ENCODE data around the gene VAV3. TPM values are rescaled to one million over a fixed set of nuclear protein-coding genes. Genes with fewer than 3 reads are reported as not detected.

The VAV3 gene
- total and polyA plus RNA-seq, 2 donors (not counting 1 experiment from before 2014, with no cell fraction given), result not detected

- H2AFZ ChIP-seq (ENCODE audit: low read length), result no peak overlapping the region
- DNase-seq (ENCODE audit: low read depth in 2 of 2), result no peak
- no peaks in the 10 kb centered on the region for H3K79me2 ChIP-seq (ENCODE audit: control insufficient read depth, insufficient read depth, low read length)
- no peaks in the 10 kb centered on the region for H3K4me1 ChIP-seq (ENCODE audit: control insufficient read depth, extremely low read depth, insufficient read depth, low read length)
- no peak overlapping the region for H3K27ac ChIP-seq (ENCODE audit: insufficient read depth, low read length)
- H3K9ac ChIP-seq (ENCODE audit: insufficient read depth, low read length), result no peak overlapping the region
- TF ChIP-seq CTCF (conservative IDR thresholded peaks at IDR 0.05 in 1 of 2, IDR thresholded peaks at IDR 0.05 in 1 of 2; ENCODE audit: low read depth in 1 of 2, low read length in 2 of 2) (no peak), EZH2 (IDR thresholded peaks at IDR 0.05; ENCODE audit: low read length, missing control alignments) (no peak)
- no peaks in the 10 kb centered on the region for H3K36me3 ChIP-seq (ENCODE audit: control insufficient read depth, insufficient read depth, low read length)
- H3K9me3 ChIP-seq (ENCODE audit: control insufficient read depth, insufficient read depth, low read depth, low read length), result no peaks in the 10 kb centered on the region
- no peaks in the 10 kb centered on the region for H4K20me1 ChIP-seq (ENCODE audit: control insufficient read depth, extremely low read depth, insufficient read depth, low read length)
- H3K4me3 ChIP-seq (replicated peaks in 1 of 4; ENCODE audit: control extremely low read depth in 1 of 4, insufficient read depth in 1 of 4, low read depth in 3 of 4, low read length in 4 of 4), result no peak overlapping the region
- no peaks in the 10 kb centered on the region for H3K27me3 ChIP-seq (ENCODE audit: control insufficient read depth, insufficient read depth, low read length)
- no peak overlapping the region for H3K4me2 ChIP-seq (ENCODE audit: extremely low read depth, insufficient read depth, low read length)
Measured at GRCh38 chr1:107620753-107621152, 344.2 kb downstream of the VAV3 start.

- Histone ChIP-seq H3K79me2 (ENCODE audit: control insufficient read depth, insufficient read depth, low read length) (no peaks in the 10 kb centered on the region), H3K4me3 (replicated peaks in 1 of 4; ENCODE audit: control extremely low read depth in 1 of 4, insufficient read depth in 1 of 4, low read depth in 3 of 4, low read length in 4 of 4) (no peak overlapping the region), H3K36me3 (ENCODE audit: control insufficient read depth, insufficient read depth, low read length) (no peaks in the 10 kb centered on the region), H3K9me3 (ENCODE audit: control insufficient read depth, insufficient read depth, low read depth, low read length) (no peaks in the 10 kb centered on the region), H3K27me3 (ENCODE audit: control insufficient read depth, insufficient read depth, low read length) (no peaks in the 10 kb centered on the region), H2AFZ (ENCODE audit: low read length) (no peak overlapping the region), H3K27ac (ENCODE audit: insufficient read depth, low read length) (no peak overlapping the region), H4K20me1 (ENCODE audit: control insufficient read depth, extremely low read depth, insufficient read depth, low read length) (no peaks in the 10 kb centered on the region), H3K9ac (ENCODE audit: insufficient read depth, low read length) (no peak overlapping the region), H3K4me2 (ENCODE audit: extremely low read depth, insufficient read depth, low read length) (no peak overlapping the region), H3K4me1 (ENCODE audit: control insufficient read depth, extremely low read depth, insufficient read depth, low read length) (no peaks in the 10 kb centered on the region)
- DNase-seq (ENCODE audit: low read depth in 2 of 2), result no peak
- TF ChIP-seq EZH2 (IDR thresholded peaks at IDR 0.05; ENCODE audit: low read length, missing control alignments) (no peak), CTCF (conservative IDR thresholded peaks at IDR 0.05 in 1 of 2, IDR thresholded peaks at IDR 0.05 in 1 of 2; ENCODE audit: low read depth in 1 of 2, low read length in 2 of 2) (no peak)
Measured at GRCh38 chr1:107618539-107618938, 346.4 kb downstream of the VAV3 start.

- Histone ChIP-seq H2AFZ (ENCODE audit: low read length) (no peak overlapping the region), H3K27ac (ENCODE audit: insufficient read depth, low read length) (no peak overlapping the region), H3K27me3 (ENCODE audit: control insufficient read depth, insufficient read depth, low read length) (no peaks in the 10 kb centered on the region), H3K79me2 (ENCODE audit: control insufficient read depth, insufficient read depth, low read length) (no peaks in the 10 kb centered on the region), H3K9ac (ENCODE audit: insufficient read depth, low read length) (no peak overlapping the region), H3K36me3 (ENCODE audit: control insufficient read depth, insufficient read depth, low read length) (no peaks in the 10 kb centered on the region), H3K9me3 (ENCODE audit: control insufficient read depth, insufficient read depth, low read depth, low read length) (no peaks in the 10 kb centered on the region), H3K4me3 (replicated peaks in 1 of 4; ENCODE audit: control extremely low read depth in 1 of 4, insufficient read depth in 1 of 4, low read depth in 3 of 4, low read length in 4 of 4) (no peak overlapping the region), H3K4me1 (ENCODE audit: control insufficient read depth, extremely low read depth, insufficient read depth, low read length) (no peaks in the 10 kb centered on the region), H3K4me2 (ENCODE audit: extremely low read depth, insufficient read depth, low read length) (no peak overlapping the region), H4K20me1 (ENCODE audit: control insufficient read depth, extremely low read depth, insufficient read depth, low read length) (no peaks in the 10 kb centered on the region)
- TF ChIP-seq EZH2 (IDR thresholded peaks at IDR 0.05; ENCODE audit: low read length, missing control alignments) (no peak), CTCF (conservative IDR thresholded peaks at IDR 0.05 in 1 of 2, IDR thresholded peaks at IDR 0.05 in 1 of 2; ENCODE audit: low read depth in 1 of 2, low read length in 2 of 2) (no peak)
- no peak for DNase-seq (ENCODE audit: low read depth in 2 of 2)
Measured at GRCh38 chr1:107617921-107618320, 347.1 kb downstream of the VAV3 start.

Data from fibroblast of lung (primary cell).